AG04450 (cell line): ENCODE results near the gene RASSF5. TPM values are rescaled to one million over a fixed set of nuclear protein-coding genes. Genes with fewer than 3 reads are reported as not detected.

Experiments used
- CTCF ChIA-PET: fragments of 300-600, 350-600 bp; formaldehyde crosslinking; extraction: SDS; loops from one replicate; lab custom pipeline; 2022; ENCODE audit warnings: antibody characterized with exemption, inconsistent platforms; lab: Charles Lee
- POLR2A ChIA-PET: fragments of 350-600 bp; formaldehyde crosslinking; extraction: SDS; loops from one replicate; lab custom pipeline; 2021; ENCODE audit warnings: antibody characterized with exemption, inconsistent platforms; lab: Yijun Ruan, JAX
- DNase-seq: peaks from one replicate; pipeline ENCODE4 v3.0.0-alpha.2; 2011; ENCODE audit warnings: low read depth, low spot score
- H3K27ac ChIP-seq: one replicate; pipeline ENCODE4 v1.5.1; 2012; ENCODE audit warnings: low read depth, low read length, control low read depth
- H3K27me3 ChIP-seq: one replicate; pipeline ENCODE4 v1.6.0; 2012; ENCODE audit warnings: low read length; ENCODE audit not compliant: control insufficient read depth, insufficient read depth
- H3K4me3 ChIP-seq: 2 replicates; pipeline ENCODE4 v1.5.1; 2011; ENCODE audit warnings: mild to moderate bottlenecking, low read depth, low read length, control low read depth
- H3K9me3 ChIP-seq: 2 replicates; pipeline ENCODE4 v1.5.1; 2012; ENCODE audit warnings: low read length; ENCODE audit not compliant: control insufficient read depth, insufficient read depth
- CTCF ChIP-seq: IDR thresholded peaks from 2 replicates; pipeline ENCODE4 v1.5.1; 2011; ENCODE audit warnings: low read depth, low read length, control low read depth, inconsistent platforms
- polyA plus RNA-seq: library from polyadenylated mRNA; depleted of rRNA; stranded (reverse); fragments of >200 nt; gene quantifications from 2 replicates; pipeline ENCODE4 v1.2.3, GENCODE V29; 2011

The RASSF5 gene
- polyA plus RNA-seq, 1 experiment, result 2.3 TPM

GRCh38 chr1:206486995-206487788, 20.1 kb upstream of the RASSF5 start:
- Histone ChIP-seq H3K27me3 (no peaks in the 10 kb centered on the region), H3K27ac (no peak overlapping the region), H3K9me3 (no peaks in the 10 kb centered on the region; the same call in 1 of the 2 replicates), H3K4me3 (no peak overlapping the region)
- TF ChIP-seq CTCF, result no peak
- ChIA-PET POLR2A (no interaction called here), CTCF (interaction anchor here (0.6 to 0.9 kb wide), 3 partner anchors 14 to 261 kb away, joined by 3 read pairs; no protein-coding TSS in a partner anchor)
- DNase-seq, result no peak

GRCh38 chr1:206487970-206488369, 19.4 kb upstream of the RASSF5 start:
- Histone ChIP-seq H3K27ac (no peak overlapping the region), H3K4me3 (no peak overlapping the region), H3K27me3 (no peaks in the 10 kb centered on the region), H3K9me3 (no peaks in the 10 kb centered on the region; the same call in 1 of the 2 replicates)
- TF ChIP-seq CTCF, result no peak
- no peak for DNase-seq
- ChIA-PET CTCF (interaction anchor here (0.9 to 4.3 kb wide), 2 partner anchors 95 to 177 kb away, joined by 3 to 53 read pairs; no protein-coding TSS in a partner anchor), POLR2A (no interaction called here)

- no peaks in the 10 kb centered on the region for H3K9me3 ChIP-seq
- no peak overlapping the region for H3K4me3 ChIP-seq
- H3K27ac ChIP-seq, result no peak overlapping the region
- POLR2A ChIA-PET, result no interaction called here
- H3K27me3 ChIP-seq, result no peaks in the 10 kb centered on the region
- DNase-seq, result no peak
- CTCF ChIA-PET, result interaction anchor here (4.3 to 4.7 kb wide), 2 partner anchors 96 to 176 kb away, joined by 53 to 86 read pairs; no protein-coding TSS in a partner anchor
- TF ChIP-seq CTCF, result no peak
These were observed 18.9 kb upstream of the RASSF5 start for GRCh38 chr1:206488466-206488865.

- Histone ChIP-seq H3K27ac (no peak overlapping the region), H3K9me3 (no peaks in the 10 kb centered on the region), H3K4me3 (no peak overlapping the region), H3K27me3 (no peaks in the 10 kb centered on the region)
- DNase-seq, result no peak
- POLR2A ChIA-PET, result interaction anchor here (0.8 kb wide), 1 partner anchor 17 kb away, joined by 3 read pairs; the partner anchor contains the start of gene RASSF5
- CTCF ChIA-PET, result interaction anchor here (0.7 to 4.7 kb wide), 44 partner anchors 8 to 1009 kb away, joined by 3 to 86 read pairs (median 4); partner anchors contain the start of genes DYRK3, EIF2D, IKBKE and RASSF5
- peak; percentile 99 for TF ChIP-seq CTCF
These were observed 17.2 kb upstream of the RASSF5 start for GRCh38 chr1:206489980-206490770.
